Effector memory CD4-positive, alpha-beta T cell (primary cell): ENCODE data around the gene ELOF1.
"Not testable (repeated sequence)": the region's sequence is repeated elsewhere in the genome, so short reads cannot be mapped to it uniquely, and the experiment has no call there.

ENCODE experiments used
- DNase-seq, 3 donors: peaks; one replicate each; pipeline ENCODE4 v3.0.0-alpha.2; 2020
- H3K27ac ChIP-seq: 2 replicates; pipeline ENCODE4 v1.7.0; 2013; ENCODE audit warnings: mild to moderate bottlenecking, low read length, moderate library complexity; ENCODE audit not compliant: insufficient read depth, poor library complexity, severe bottlenecking
- H3K27me3 ChIP-seq: replicated peaks from 2 replicates; pipeline ENCODE4 v1.7.0; 2013; ENCODE audit warnings: mild to moderate bottlenecking, low read length; ENCODE audit not compliant: insufficient read depth, control insufficient read depth, poor library complexity, severe bottlenecking
- H3K36me3 ChIP-seq: 2 replicates; pipeline ENCODE4 v1.7.0; 2013; ENCODE audit warnings: mild to moderate bottlenecking, low read length, moderate library complexity; ENCODE audit not compliant: control insufficient read depth, insufficient read depth
- H3K4me1 ChIP-seq: 2 replicates; pipeline ENCODE4 v1.7.0; 2013; ENCODE audit warnings: low read length, mild to moderate bottlenecking; ENCODE audit not compliant: control insufficient read depth, insufficient read depth, poor library complexity, severe bottlenecking
- H3K4me3 ChIP-seq: 2 replicates; pipeline ENCODE4 v1.7.0; 2013; ENCODE audit warnings: low read length, low read depth, mild to moderate bottlenecking; ENCODE audit not compliant: insufficient read depth, poor library complexity, severe bottlenecking
- H3K9me3 ChIP-seq: 2 replicates; pipeline ENCODE4 v1.7.0; 2013; ENCODE audit warnings: mild to moderate bottlenecking, low read length, moderate library complexity; ENCODE audit not compliant: control insufficient read depth

ELOF1 gene

GRCh38 chr19:11573354-11573753 is 14.3 kb upstream of the ELOF1 start:
- H3K4me1 ChIP-seq, H3K9me3 ChIP-seq, H3K27ac ChIP-seq, H3K27me3 ChIP-seq, H3K36me3 ChIP-seq, H3K4me3 ChIP-seq, DNase-seq: not testable (repeated sequence)

DNA sequence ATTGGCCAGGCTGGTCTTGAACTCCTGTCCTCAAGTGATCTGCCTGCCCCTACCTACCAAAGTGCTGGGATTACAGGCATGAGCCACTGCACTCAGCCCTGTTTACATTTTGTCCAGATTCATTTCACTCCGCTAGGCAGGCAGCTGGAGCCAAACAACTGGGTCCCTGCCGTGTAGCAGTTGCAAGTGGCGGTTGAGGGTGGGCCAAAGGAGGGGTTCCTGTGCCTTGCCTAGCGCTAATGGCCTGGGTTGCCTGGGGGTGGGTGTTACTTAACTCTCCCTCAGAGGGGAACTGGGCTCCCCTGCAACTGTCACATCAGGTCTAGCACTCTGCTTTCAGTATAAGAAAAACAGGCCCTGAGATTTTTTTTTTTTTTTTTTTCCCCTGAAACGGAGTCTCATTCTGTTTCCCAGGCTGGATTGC is 11.0 kb upstream of the ELOF1 start:
- no peak for DNase-seq
- H3K9me3 ChIP-seq, result no peaks in the 10 kb centered on the region
- no peak overlapping the region for H3K27ac ChIP-seq
- H3K4me1 ChIP-seq, result no peaks in the 10 kb centered on the region
- no peaks in the 10 kb centered on the region for H3K36me3 ChIP-seq
- H3K4me3 ChIP-seq, result no peak overlapping the region
- no peaks in the 10 kb centered on the region for H3K27me3 ChIP-seq

DNA sequence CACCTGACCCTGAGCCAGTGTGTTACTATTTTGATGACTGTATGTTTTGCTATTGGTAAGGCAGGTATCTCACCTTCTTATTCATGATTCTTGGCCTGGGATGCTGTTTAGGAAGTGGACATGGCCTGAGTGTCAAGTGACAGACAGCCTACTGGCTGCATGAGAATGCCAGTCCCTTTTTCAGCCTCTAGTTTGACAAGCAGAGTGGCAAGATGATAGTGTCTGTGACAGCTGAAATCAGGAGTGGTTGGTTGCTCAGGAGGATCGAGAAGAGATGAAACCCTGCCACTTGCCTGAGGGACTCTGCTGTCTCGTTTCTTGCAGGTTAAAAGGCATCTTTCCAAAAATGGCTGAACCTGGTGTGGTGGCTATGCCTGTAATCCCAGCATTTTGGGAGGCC is 7.1 kb upstream of the ELOF1 start:
- Histone ChIP-seq H3K36me3 (no peaks in the 10 kb centered on the region), H3K27me3 (no peaks in the 10 kb centered on the region), H3K4me3 (no peak overlapping the region), H3K4me1 (no peaks in the 10 kb centered on the region), H3K9me3 (no peaks in the 10 kb centered on the region), H3K27ac (no peak overlapping the region)
- no peak for DNase-seq

- not testable (repeated sequence) for H3K36me3 ChIP-seq, H3K9me3 ChIP-seq, H3K4me3 ChIP-seq, DNase-seq, H3K27ac ChIP-seq, H3K4me1 ChIP-seq, H3K27me3 ChIP-seq
Observed at GRCh38 chr19:11565649-11565980, 6.6 kb upstream of the ELOF1 start.

DNA sequence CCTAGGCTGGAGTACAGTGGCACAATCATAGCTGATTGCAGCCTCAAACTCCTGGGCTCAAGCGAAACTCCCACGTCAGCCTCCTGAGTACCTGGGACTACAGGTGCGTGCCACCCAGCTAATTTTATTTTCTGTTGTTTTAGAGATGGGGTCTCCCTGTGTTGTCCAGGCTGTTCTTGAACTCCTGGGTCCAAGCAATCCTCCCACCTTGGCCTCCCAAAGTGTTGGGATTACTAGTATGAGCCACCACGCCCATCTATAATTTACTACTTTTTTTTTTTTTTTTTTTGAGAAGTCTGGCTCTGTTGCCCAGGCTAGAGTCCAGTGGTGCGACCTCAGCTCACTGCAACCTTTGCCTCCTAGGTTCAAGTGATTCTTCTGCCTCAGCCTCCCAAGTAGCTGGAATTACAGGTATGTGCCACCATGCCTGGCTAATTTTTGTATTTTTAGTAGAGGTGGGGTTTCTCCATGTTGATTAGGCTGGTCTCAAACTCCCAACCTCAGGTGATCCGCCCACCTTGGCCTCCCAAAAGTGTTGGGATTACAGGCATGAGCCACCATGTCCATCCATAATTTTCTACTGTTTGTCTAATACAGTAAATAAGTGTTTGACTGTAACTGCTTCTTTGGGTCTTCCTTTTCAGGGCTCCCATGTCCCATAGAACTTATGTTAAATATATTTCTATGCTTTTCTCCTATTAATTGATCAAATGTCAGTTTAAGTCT is 5.2 kb upstream of the ELOF1 start:
- not testable (repeated sequence) for H3K9me3 ChIP-seq, H3K27ac ChIP-seq, H3K36me3 ChIP-seq, DNase-seq, H3K27me3 ChIP-seq, H3K4me1 ChIP-seq, H3K4me3 ChIP-seq

- Histone ChIP-seq H3K27me3 (no peaks in the 10 kb centered on the region), H3K27ac (no peak overlapping the region), H3K4me3 (no peak overlapping the region), H3K4me1 (peaks cover 6% of the 10 kb centered on the region), H3K9me3 (no peaks in the 10 kb centered on the region), H3K36me3 (no peaks in the 10 kb centered on the region)
- no peak for DNase-seq
Observed at GRCh38 chr19:11563532-11563931, 4.5 kb upstream of the ELOF1 start.

GRCh38 chr19:11560404-11561051 is 1.5 kb upstream of the ELOF1 start:
- Histone ChIP-seq H3K9me3 (no peaks in the 10 kb centered on the region), H3K4me3 (no peak overlapping the region), H3K36me3 (peaks cover 2% of the 10 kb centered on the region), H3K27ac (no peak overlapping the region), H3K4me1 (peaks cover 15% of the 10 kb centered on the region), H3K27me3 (no peaks in the 10 kb centered on the region)
- DNase-seq, result peak in 2 of 3 donors; percentile 11 to 34

DNA sequence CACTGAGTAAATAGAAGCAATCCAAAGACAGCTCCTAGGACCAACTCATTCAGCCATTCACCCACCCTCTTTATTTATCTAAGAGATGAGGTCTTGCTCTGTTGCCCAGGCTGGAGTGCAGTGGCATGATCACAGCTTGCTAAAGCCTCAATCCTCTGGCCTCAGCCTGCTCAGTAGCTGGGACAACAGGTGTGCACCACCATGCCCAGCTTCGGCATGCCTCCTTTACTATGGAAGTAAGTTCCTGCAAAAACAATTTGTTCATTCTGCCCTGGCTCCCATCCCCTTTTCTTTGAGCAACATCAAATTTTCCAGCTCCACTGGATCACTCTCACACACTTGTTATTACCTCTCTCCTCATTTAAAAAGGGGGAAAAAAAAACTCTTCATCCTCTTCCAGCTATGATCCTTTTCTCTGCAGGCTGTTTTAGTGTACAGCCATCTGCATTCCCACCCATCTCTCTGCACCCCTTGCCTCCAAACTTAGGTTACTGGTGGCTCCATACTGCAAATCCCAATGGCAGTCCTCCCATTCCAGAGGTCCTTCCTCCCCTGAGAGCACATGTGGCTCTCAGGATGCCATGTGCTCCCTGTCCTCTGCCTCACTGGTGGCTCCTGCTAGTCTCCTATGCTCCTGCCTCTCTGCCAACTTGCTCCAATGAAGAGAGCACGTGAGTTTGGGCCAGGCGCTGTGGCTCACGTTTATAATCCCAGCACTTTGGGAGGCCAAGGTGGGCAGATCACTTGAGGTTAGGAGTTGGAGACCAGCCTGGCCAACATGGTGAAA is 2.2 kb downstream of the ELOF1 start:
- Histone ChIP-seq H3K27ac (no peak overlapping the region), H3K4me3 (no peak overlapping the region), H3K27me3 (no peaks in the 10 kb centered on the region), H3K36me3 (peaks cover 29% of the 10 kb centered on the region), H3K9me3 (no peaks in the 10 kb centered on the region), H3K4me1 (peaks cover 15% of the 10 kb centered on the region)
- DNase-seq, result no peak

GRCh38 chr19:11555246-11555645 is 3.8 kb downstream of the ELOF1 start:
- H3K27ac ChIP-seq, result no peak overlapping the region
- H3K9me3 ChIP-seq, result no peaks in the 10 kb centered on the region
- peaks cover 15% of the 10 kb centered on the region for H3K4me1 ChIP-seq
- DNase-seq, result no peak
- H3K36me3 ChIP-seq, result peaks cover 29% of the 10 kb centered on the region
- no peak overlapping the region for H3K4me3 ChIP-seq
- no peaks in the 10 kb centered on the region for H3K27me3 ChIP-seq

DNA sequence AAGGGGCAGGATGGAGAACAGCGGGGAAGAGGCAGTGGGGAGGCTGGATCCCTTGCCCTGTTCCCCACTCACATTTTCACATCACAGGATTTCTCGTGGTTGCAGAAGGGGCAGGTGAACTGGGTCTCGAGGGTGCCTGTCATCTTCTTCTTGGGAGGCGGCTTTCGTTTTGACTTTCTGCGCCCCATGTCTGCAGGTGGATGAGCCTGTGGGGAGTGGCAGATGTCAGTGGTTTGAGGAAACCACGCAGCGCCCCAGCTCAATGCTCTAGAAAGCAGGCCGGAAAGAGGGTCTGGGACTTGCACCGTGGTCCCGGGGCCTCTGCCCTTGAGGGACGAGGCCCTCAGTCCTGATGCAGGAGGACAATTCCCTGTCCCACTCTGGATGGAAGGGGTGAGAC is 4.9 kb downstream of the ELOF1 start:
- Histone ChIP-seq H3K4me1 (peaks cover 10% of the 10 kb centered on the region), H3K9me3 (no peaks in the 10 kb centered on the region), H3K4me3 (no peak overlapping the region), H3K36me3 (peaks cover 29% of the 10 kb centered on the region), H3K27ac (no peak overlapping the region), H3K27me3 (no peaks in the 10 kb centered on the region)
- no peak for DNase-seq
